ENCODE data around the gene GLS.

Gene GLS

GRCh38 chr2:190910341-190911136 lies 29.9 kb downstream of the GLS start:
- POLR2A ChIA-PET: no interaction called here
- no CpG with 5 or more reads among the region's 3 CpGs for WGBS (ENCODE audit: insufficient coverage)
- Histone ChIP-seq H3K36me3 (ENCODE audit: control insufficient read depth in 4 of 4, insufficient read depth in 4 of 4, low read length in 3 of 4) (peaks cover 16 to 45% (median 28%) of the 10 kb centered on the region in 4 experiments), H3K27me3 (replicated peaks in 2 of 5; ENCODE audit: control insufficient read depth in 4 of 5, insufficient read depth in 5 of 5, low read length in 4 of 5) (no peaks in the 10 kb centered on the region), H3K4me1 (ENCODE audit: control extremely low read depth in 1 of 4, control insufficient read depth in 4 of 4, insufficient read depth in 4 of 4, low read length in 3 of 4) (no peaks in the 10 kb centered on the region), H3K4me3 (ENCODE audit: control insufficient read depth in 1 of 7, extremely low read depth in 1 of 7, insufficient read depth in 4 of 7, low read depth in 2 of 7, low read length in 6 of 7) (no peak overlapping the region), H3K27ac (ENCODE audit: insufficient read depth in 1 of 2, low read depth in 1 of 2, low read length in 2 of 2, poor library complexity in 1 of 2, severe bottlenecking in 2 of 2) (no peak overlapping the region), H3K9me3 (ENCODE audit: control extremely low read depth in 1 of 5, control insufficient read depth in 4 of 5, insufficient read depth in 2 of 5, low read depth in 1 of 5, low read length in 4 of 5) (no peaks in the 10 kb centered on the region)
- CTCF ChIA-PET: interaction anchor here (1.4 kb wide), 1 partner anchor 18 kb away, joined by 4 read pairs; no protein-coding TSS in a partner anchor
- peak in 1 of 3 donors; percentile 17 for DNase-seq

- Histone ChIP-seq H3K9me3 (ENCODE audit: control extremely low read depth in 1 of 5, control insufficient read depth in 4 of 5, insufficient read depth in 2 of 5, low read depth in 1 of 5, low read length in 4 of 5) (no peaks in the 10 kb centered on the region), H3K36me3 (ENCODE audit: control insufficient read depth in 4 of 4, insufficient read depth in 4 of 4, low read length in 3 of 4) (peaks cover 16 to 44% (median 29%) of the 10 kb centered on the region in 4 experiments), H3K4me1 (ENCODE audit: control extremely low read depth in 1 of 4, control insufficient read depth in 4 of 4, insufficient read depth in 4 of 4, low read length in 3 of 4) (no peaks in the 10 kb centered on the region), H3K27me3 (replicated peaks in 2 of 5; ENCODE audit: control insufficient read depth in 4 of 5, insufficient read depth in 5 of 5, low read length in 4 of 5) (no peaks in the 10 kb centered on the region), H3K4me3 (ENCODE audit: control insufficient read depth in 1 of 7, extremely low read depth in 1 of 7, insufficient read depth in 4 of 7, low read depth in 2 of 7, low read length in 6 of 7) (no peak overlapping the region), H3K27ac (ENCODE audit: insufficient read depth in 1 of 2, low read depth in 1 of 2, low read length in 2 of 2, poor library complexity in 1 of 2, severe bottlenecking in 2 of 2) (no peak overlapping the region)
- CTCF ChIA-PET: interaction anchor here (1.4 kb wide), 1 partner anchor 19 kb away, joined by 4 read pairs; no protein-coding TSS in a partner anchor
- WGBS (ENCODE audit: insufficient coverage): no CpG with 5 or more reads among the region's 3 CpGs
- DNase-seq: no peak
- POLR2A ChIA-PET: no interaction called here
Observed at GRCh38 chr2:190911813-190912212, 31.2 kb downstream of the GLS start.

- POLR2A ChIA-PET: no interaction called here
- peaks cover 21 to 49% (median 34%) of the 10 kb centered on the region in 4 experiments for H3K36me3 ChIP-seq (ENCODE audit: control insufficient read depth in 4 of 4, insufficient read depth in 4 of 4, low read length in 3 of 4)
- no peak overlapping the region for H3K27ac ChIP-seq (ENCODE audit: insufficient read depth in 1 of 2, low read depth in 1 of 2, low read length in 2 of 2, poor library complexity in 1 of 2, severe bottlenecking in 2 of 2)
- CTCF ChIA-PET: interaction anchor here (1.2 kb wide), 1 partner anchor 22 kb away, joined by 3 read pairs; no protein-coding TSS in a partner anchor
- DNase-seq: no peak
- H3K4me3 ChIP-seq (ENCODE audit: control insufficient read depth in 1 of 7, extremely low read depth in 1 of 7, insufficient read depth in 4 of 7, low read depth in 2 of 7, low read length in 6 of 7): no peak overlapping the region
- H3K9me3 ChIP-seq (ENCODE audit: control extremely low read depth in 1 of 5, control insufficient read depth in 4 of 5, insufficient read depth in 2 of 5, low read depth in 1 of 5, low read length in 4 of 5): no peaks in the 10 kb centered on the region
- H3K27me3 ChIP-seq (replicated peaks in 2 of 5; ENCODE audit: control insufficient read depth in 4 of 5, insufficient read depth in 5 of 5, low read length in 4 of 5): no peaks in the 10 kb centered on the region
- 100% methylated on average over 2 of the region's 5 CpGs for WGBS (ENCODE audit: insufficient coverage)
- no peaks in the 10 kb centered on the region for H3K4me1 ChIP-seq (ENCODE audit: control extremely low read depth in 1 of 4, control insufficient read depth in 4 of 4, insufficient read depth in 4 of 4, low read length in 3 of 4)
Observed at GRCh38 chr2:190912726-190913125, 32.1 kb downstream of the GLS start.

- no peaks in the 10 kb centered on the region for H3K9me3 ChIP-seq (ENCODE audit: control extremely low read depth in 1 of 5, control insufficient read depth in 4 of 5, insufficient read depth in 2 of 5, low read depth in 1 of 5, low read length in 4 of 5)
- CTCF ChIA-PET: interaction anchor here (0.8 to 1.2 kb wide), 3 partner anchors 10 to 63 kb away, joined by 3 read pairs; no protein-coding TSS in a partner anchor
- no peaks in the 10 kb centered on the region for H3K27me3 ChIP-seq (replicated peaks in 2 of 5; ENCODE audit: control insufficient read depth in 4 of 5, insufficient read depth in 5 of 5, low read length in 4 of 5)
- H3K4me1 ChIP-seq (ENCODE audit: control extremely low read depth in 1 of 4, control insufficient read depth in 4 of 4, insufficient read depth in 4 of 4, low read length in 3 of 4): no peaks in the 10 kb centered on the region
- POLR2A ChIA-PET: no interaction called here
- no peak overlapping the region for H3K27ac ChIP-seq (ENCODE audit: insufficient read depth in 1 of 2, low read depth in 1 of 2, low read length in 2 of 2, poor library complexity in 1 of 2, severe bottlenecking in 2 of 2)
- no peak overlapping the region for H3K4me3 ChIP-seq (ENCODE audit: control insufficient read depth in 1 of 7, extremely low read depth in 1 of 7, insufficient read depth in 4 of 7, low read depth in 2 of 7, low read length in 6 of 7)
- DNase-seq: no peak
- H3K36me3 ChIP-seq (ENCODE audit: control insufficient read depth in 4 of 4, insufficient read depth in 4 of 4, low read length in 3 of 4): peaks cover 14 to 54% (median 31%) of the 10 kb centered on the region in 4 experiments
Observed at GRCh38 chr2:190913725-190914124, 33.1 kb downstream of the GLS start.

GRCh38 chr2:190916829-190917228 lies 36.2 kb downstream of the GLS start:
- 83% methylated on average over 1 of the region's 3 CpGs for WGBS (ENCODE audit: insufficient coverage)
- H3K4me3 ChIP-seq (ENCODE audit: control insufficient read depth in 1 of 7, extremely low read depth in 1 of 7, insufficient read depth in 4 of 7, low read depth in 2 of 7, low read length in 6 of 7): no peak overlapping the region
- no peaks in the 10 kb centered on the region for H3K9me3 ChIP-seq (ENCODE audit: control extremely low read depth in 1 of 5, control insufficient read depth in 4 of 5, insufficient read depth in 2 of 5, low read depth in 1 of 5, low read length in 4 of 5)
- no peaks in the 10 kb centered on the region for H3K27me3 ChIP-seq (replicated peaks in 2 of 5; ENCODE audit: control insufficient read depth in 4 of 5, insufficient read depth in 5 of 5, low read length in 4 of 5)
- H3K4me1 ChIP-seq (ENCODE audit: control extremely low read depth in 1 of 4, control insufficient read depth in 4 of 4, insufficient read depth in 4 of 4, low read length in 3 of 4): no peaks in the 10 kb centered on the region
- no peak overlapping the region for H3K27ac ChIP-seq (ENCODE audit: insufficient read depth in 1 of 2, low read depth in 1 of 2, low read length in 2 of 2, poor library complexity in 1 of 2, severe bottlenecking in 2 of 2)
- H3K36me3 ChIP-seq (ENCODE audit: control insufficient read depth in 4 of 4, insufficient read depth in 4 of 4, low read length in 3 of 4): peaks cover 12 to 55% (median 34%) of the 10 kb centered on the region in 4 experiments
- ChIA-PET CTCF (interaction anchor here (1.1 to 2.1 kb wide), 2 partner anchors 10 to 11 kb away, joined by 3 to 6 read pairs; no protein-coding TSS in a partner anchor), POLR2A (no interaction called here)
- no peak for DNase-seq

- Histone ChIP-seq H3K4me1 (ENCODE audit: control extremely low read depth in 1 of 4, control insufficient read depth in 4 of 4, insufficient read depth in 4 of 4, low read length in 3 of 4) (no peaks in the 10 kb centered on the region), H3K4me3 (ENCODE audit: control insufficient read depth in 1 of 7, extremely low read depth in 1 of 7, insufficient read depth in 4 of 7, low read depth in 2 of 7, low read length in 6 of 7) (no peak overlapping the region), H3K27ac (ENCODE audit: insufficient read depth in 1 of 2, low read depth in 1 of 2, low read length in 2 of 2, poor library complexity in 1 of 2, severe bottlenecking in 2 of 2) (no peak overlapping the region), H3K36me3 (ENCODE audit: control insufficient read depth in 4 of 4, insufficient read depth in 4 of 4, low read length in 3 of 4) (peaks cover 19 to 70% (median 43%) of the 10 kb centered on the region in 4 experiments), H3K27me3 (replicated peaks in 2 of 5; ENCODE audit: control insufficient read depth in 4 of 5, insufficient read depth in 5 of 5, low read length in 4 of 5) (no peaks in the 10 kb centered on the region), H3K9me3 (ENCODE audit: control extremely low read depth in 1 of 5, control insufficient read depth in 4 of 5, insufficient read depth in 2 of 5, low read depth in 1 of 5, low read length in 4 of 5) (no peaks in the 10 kb centered on the region)
- DNase-seq: no peak
- CTCF ChIA-PET: no interaction called here
- POLR2A ChIA-PET: no interaction called here
- no CpG with 5 or more reads among the region's 3 CpGs for WGBS (ENCODE audit: insufficient coverage)
Observed at GRCh38 chr2:190920085-190920484, 39.5 kb downstream of the GLS start.

GRCh38 chr2:190922376-190922775 lies 41.8 kb downstream of the GLS start:
- Histone ChIP-seq H3K4me3 (ENCODE audit: control insufficient read depth in 1 of 7, extremely low read depth in 1 of 7, insufficient read depth in 4 of 7, low read depth in 2 of 7, low read length in 6 of 7) (no peak overlapping the region), H3K4me1 (ENCODE audit: control extremely low read depth in 1 of 4, control insufficient read depth in 4 of 4, insufficient read depth in 4 of 4, low read length in 3 of 4) (no peaks in the 10 kb centered on the region), H3K27me3 (replicated peaks in 2 of 5; ENCODE audit: control insufficient read depth in 4 of 5, insufficient read depth in 5 of 5, low read length in 4 of 5) (no peaks in the 10 kb centered on the region), H3K36me3 (ENCODE audit: control insufficient read depth in 4 of 4, insufficient read depth in 4 of 4, low read length in 3 of 4) (peaks cover 22 to 73% (median 47%) of the 10 kb centered on the region in 4 experiments), H3K27ac (ENCODE audit: insufficient read depth in 1 of 2, low read depth in 1 of 2, low read length in 2 of 2, poor library complexity in 1 of 2, severe bottlenecking in 2 of 2) (no peak overlapping the region), H3K9me3 (ENCODE audit: control extremely low read depth in 1 of 5, control insufficient read depth in 4 of 5, insufficient read depth in 2 of 5, low read depth in 1 of 5, low read length in 4 of 5) (no peaks in the 10 kb centered on the region)
- ChIA-PET POLR2A (interaction anchor here (0.7 kb wide), 1 partner anchor 10 kb away, joined by 3 read pairs; no protein-coding TSS in a partner anchor), CTCF (interaction anchor here (0.7 kb wide), 1 partner anchor 30 kb away, joined by 3 read pairs; no protein-coding TSS in a partner anchor)
- no CpG with 5 or more reads among the region's 1 CpG for WGBS (ENCODE audit: insufficient coverage)
- DNase-seq: no peak
